GM12878 (cell line): Measurements from ENCODE around the gene UMAD1.

Experiments
- CEBPZ ChIP-seq: fragments of 150-350 bp; IDR thresholded peaks from 2 replicates; pipeline ENCODE4 v1.6.1; 2016; ENCODE audit warnings: low read depth, low read length
- MAX ChIP-seq: IDR thresholded peaks from 2 replicates; pipeline ENCODE4 v1.6.1; 2012; ENCODE audit warnings: low read depth, low read length, improper control_type of control experiment

- TF ChIP-seq CEBPZ (no peak), MAX (no peak)
Measured at GRCh38 chr7:7848892-7849291, 208.3 kb downstream of the UMAD1 start.
